Bronchial epithelial cell (primary cell): ENCODE data around the gene CAPN7. TPM values are rescaled to one million over a fixed set of nuclear protein-coding genes. Genes with fewer than 3 reads are reported as not detected.

Experiments used
- DNase-seq: peaks from one replicate; pipeline ENCODE4 v3.0.0-alpha.2; 2010; ENCODE audit warnings: low read depth
- FAIRE-seq: peaks from 2 replicates; lab custom pipeline; 2011; peaks lifted over from hg19 to GRCh38; lab: Jason Lieb, UNC
- H3K27me3 ChIP-seq: 2 replicates; pipeline ENCODE4 v1.5.1; 2011; ENCODE audit warnings: low read length; ENCODE audit not compliant: control insufficient read depth, insufficient read depth
- H3K36me3 ChIP-seq: 2 replicates; pipeline ENCODE4 v1.5.1; 2011; ENCODE audit warnings: low read length; ENCODE audit not compliant: control insufficient read depth, insufficient read depth
- H3K4me3 ChIP-seq: 2 replicates; pipeline ENCODE4 v1.5.1; 2011; ENCODE audit warnings: mild to moderate bottlenecking, low read depth, low read length, control low read depth
- total RNA-seq: library from RNA; depleted of rRNA; stranded (reverse); fragments of >200 nt; gene quantifications from 2 replicates; pipeline ENCODE4 v1.2.1, GENCODE V29; 2014
- TF ChIP-seq, protein P1 (sequence below): IDR thresholded peaks from 2 replicates; pipeline ENCODE4 v1.5.1; 2011; ENCODE audit warnings: mild to moderate bottlenecking, moderate library complexity, low read length, control low read depth, inconsistent platforms; ENCODE audit not compliant: insufficient read depth, severe bottlenecking

Gene CAPN7
- total RNA-seq, 1 donor from 2014 or later = 34.2 TPM

DNA sequence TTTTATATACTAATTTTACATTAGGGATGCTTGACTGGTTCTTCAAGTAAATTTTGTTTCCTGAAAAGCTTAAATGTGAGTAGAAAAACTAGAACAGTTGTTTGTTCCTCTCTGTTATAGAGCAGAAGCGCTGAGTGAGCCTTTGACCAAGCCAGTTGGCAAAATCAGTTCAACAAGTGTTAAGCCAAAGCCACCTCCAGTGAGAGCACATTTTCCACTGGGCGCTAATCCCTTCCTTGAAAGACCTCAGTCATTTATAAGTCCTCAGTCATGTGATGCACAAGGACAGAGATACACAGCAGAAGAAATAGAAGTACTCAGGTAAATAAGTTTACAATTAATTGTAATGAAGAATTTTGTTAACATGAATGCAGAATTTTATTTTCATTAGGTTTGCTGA, 14.6 kb downstream of the CAPN7 start:
- no peak for DNase-seq
- Histone ChIP-seq H3K27me3 (no peaks in the 10 kb centered on the region), H3K4me3 (no peak overlapping the region), H3K36me3 (peaks cover 7% of the 10 kb centered on the region)
- no peak for FAIRE-seq
- TF ChIP-seq, protein P1, sequence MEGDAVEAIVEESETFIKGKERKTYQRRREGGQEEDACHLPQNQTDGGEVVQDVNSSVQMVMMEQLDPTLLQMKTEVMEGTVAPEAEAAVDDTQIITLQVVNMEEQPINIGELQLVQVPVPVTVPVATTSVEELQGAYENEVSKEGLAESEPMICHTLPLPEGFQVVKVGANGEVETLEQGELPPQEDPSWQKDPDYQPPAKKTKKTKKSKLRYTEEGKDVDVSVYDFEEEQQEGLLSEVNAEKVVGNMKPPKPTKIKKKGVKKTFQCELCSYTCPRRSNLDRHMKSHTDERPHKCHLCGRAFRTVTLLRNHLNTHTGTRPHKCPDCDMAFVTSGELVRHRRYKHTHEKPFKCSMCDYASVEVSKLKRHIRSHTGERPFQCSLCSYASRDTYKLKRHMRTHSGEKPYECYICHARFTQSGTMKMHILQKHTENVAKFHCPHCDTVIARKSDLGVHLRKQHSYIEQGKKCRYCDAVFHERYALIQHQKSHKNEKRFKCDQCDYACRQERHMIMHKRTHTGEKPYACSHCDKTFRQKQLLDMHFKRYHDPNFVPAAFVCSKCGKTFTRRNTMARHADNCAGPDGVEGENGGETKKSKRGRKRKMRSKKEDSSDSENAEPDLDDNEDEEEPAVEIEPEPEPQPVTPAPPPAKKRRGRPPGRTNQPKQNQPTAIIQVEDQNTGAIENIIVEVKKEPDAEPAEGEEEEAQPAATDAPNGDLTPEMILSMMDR = no peak

DNA sequence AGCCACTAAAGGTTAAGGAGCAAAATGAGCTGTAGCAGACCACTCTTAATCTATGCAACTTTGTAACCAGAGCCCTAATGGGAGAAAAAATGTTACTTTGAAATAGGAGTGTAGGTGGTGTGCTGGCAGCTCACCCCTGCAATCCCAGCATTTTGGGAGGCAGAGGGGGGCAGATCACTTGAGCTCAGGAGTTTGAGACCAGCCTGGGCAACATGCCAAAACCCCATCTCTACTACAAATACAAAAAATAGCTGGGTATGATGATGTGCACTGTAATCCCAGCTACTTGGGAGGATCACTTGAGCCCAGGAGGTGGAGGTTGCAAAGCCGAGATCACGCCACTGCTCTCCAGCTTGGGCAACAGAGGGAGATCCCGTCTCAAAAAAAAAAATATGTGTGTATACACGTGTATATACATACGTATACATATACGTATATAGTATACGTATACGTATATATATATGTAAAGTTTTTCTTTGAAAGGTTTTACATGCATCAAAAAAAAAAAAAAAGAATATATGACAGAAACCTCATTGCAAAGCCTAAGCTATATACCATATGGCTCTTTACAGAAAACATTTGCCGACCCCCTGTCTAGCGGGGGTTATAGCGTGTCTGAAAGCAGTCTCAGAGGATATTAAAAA, 15.7 kb downstream of the CAPN7 start:
- no peak for FAIRE-seq
- no peak overlapping the region for H3K4me3 ChIP-seq
- no peaks in the 10 kb centered on the region for H3K27me3 ChIP-seq
- TF ChIP-seq, protein P1 = no peak
- peaks cover 7% of the 10 kb centered on the region for H3K36me3 ChIP-seq
- DNase-seq = no peak

DNA sequence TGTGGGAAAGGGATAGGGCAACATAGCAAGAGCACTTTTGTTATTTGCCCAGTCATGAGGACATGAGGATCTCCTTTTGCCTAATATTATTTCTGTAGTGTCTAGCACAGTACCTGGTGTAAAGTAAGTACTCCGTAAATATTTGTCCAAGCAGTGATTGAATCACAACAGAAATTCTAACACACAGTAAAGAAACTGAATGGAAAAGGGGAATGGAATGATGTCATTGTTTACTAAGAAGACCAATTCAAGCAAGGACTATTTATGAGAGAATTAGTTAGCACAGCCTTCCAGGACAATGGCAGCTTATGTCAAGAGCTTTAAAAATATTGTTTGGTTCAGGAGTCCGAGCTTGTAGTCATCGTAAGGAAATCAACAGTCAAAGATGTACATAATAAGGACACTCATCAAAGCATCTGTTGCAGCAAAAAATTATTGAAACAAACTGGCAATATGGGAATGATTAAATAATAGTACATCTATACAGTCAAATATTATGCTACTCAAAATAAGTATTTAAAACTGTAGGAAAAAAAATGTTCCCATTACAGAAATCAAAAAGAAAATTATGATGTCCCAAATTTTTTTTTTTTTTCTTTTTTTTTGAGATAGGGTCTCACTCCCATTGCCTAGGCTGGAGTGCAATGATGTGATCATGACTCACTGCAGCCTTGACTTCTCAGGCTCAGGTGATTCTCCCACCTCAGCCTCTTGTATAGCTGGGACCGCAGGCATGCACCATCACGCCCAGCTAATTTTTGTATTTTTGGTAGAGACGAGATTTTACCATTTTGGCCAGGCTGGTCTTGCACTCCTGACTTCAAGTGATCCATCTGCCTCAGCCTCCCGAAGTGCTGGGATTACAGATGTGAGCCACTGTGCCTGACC, 17.9 kb downstream of the CAPN7 start:
- no peak overlapping the region for H3K4me3 ChIP-seq
- TF ChIP-seq, protein P1 = no peak
- peaks cover 5% of the 10 kb centered on the region for H3K36me3 ChIP-seq
- H3K27me3 ChIP-seq = no peaks in the 10 kb centered on the region
- FAIRE-seq = no peak
- peak; percentile 87 for DNase-seq

DNA sequence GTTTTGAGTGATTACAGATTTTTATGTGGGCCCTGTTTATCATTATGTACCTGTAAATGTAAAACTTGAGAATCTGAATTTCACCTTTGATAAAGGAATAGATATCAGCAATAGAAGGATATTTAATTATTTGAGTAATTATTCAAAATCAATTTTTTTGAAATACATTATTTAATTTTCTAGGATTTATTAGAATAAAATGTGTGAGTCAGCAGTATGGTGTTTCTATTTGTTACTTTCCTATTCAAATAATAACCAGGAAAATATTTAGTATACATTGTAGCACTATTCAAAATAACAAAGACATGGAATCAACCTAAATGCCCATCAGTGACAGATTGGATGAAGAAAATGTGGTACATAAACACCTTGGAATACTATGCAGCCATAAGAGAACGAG, 22.1 kb downstream of the CAPN7 start:
- DNase-seq = no peak
- FAIRE-seq = no peak
- TF ChIP-seq, protein P1 = no peak
- peaks cover 2% of the 10 kb centered on the region for H3K36me3 ChIP-seq
- H3K27me3 ChIP-seq = no peaks in the 10 kb centered on the region
- H3K4me3 ChIP-seq = no peak overlapping the region

DNA sequence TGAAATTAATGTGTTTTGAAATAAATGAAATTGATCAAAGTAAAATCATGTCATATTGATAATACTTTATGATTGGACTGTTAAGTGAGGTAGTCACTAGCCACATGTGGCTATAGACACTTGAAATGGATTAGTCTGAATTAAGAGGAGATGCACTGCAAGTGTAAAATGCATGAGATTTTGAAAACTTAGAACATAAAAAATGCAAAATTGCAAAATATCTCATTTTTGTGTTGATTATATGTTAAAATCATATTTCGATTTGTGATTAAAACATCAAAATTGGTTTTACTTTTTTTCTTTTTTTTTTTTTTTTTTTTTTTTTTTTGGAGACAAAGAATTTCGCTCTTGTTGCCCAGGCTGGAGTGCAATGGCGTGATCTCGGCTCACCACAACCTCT, 23.2 kb downstream of the CAPN7 start:
- DNase-seq (no peak), FAIRE-seq (no peak)
- TF ChIP-seq, protein P1 = no peak
- Histone ChIP-seq H3K36me3 (peaks cover 2% of the 10 kb centered on the region), H3K4me3 (no peak overlapping the region), H3K27me3 (no peaks in the 10 kb centered on the region)
